Measurements from ENCODE around the gene ABL1.

The ABL1 gene

GRCh38 chr9:130891688-130892476, 56.8 kb downstream of the ABL1 start:
- DNase-seq (ENCODE audit: low spot score), result no peak

- DNase-seq (ENCODE audit: low spot score), result no peak
Observed at GRCh38 chr9:130892477-130893304, 57.6 kb downstream of the ABL1 start.

- no peak for DNase-seq (ENCODE audit: low spot score)
Observed at GRCh38 chr9:130893341-130894101, 58.5 kb downstream of the ABL1 start.

GRCh38 chr9:130894546-130894945, 59.5 kb downstream of the ABL1 start:
- no peak for DNase-seq (ENCODE audit: low spot score)

- no peak for DNase-seq (ENCODE audit: low spot score)
Observed at GRCh38 chr9:130895038-130895437, 60.0 kb downstream of the ABL1 start.

- no peak for DNase-seq (ENCODE audit: low spot score)
Observed at GRCh38 chr9:130895481-130896232, 60.6 kb downstream of the ABL1 start.

GRCh38 chr9:130896233-130897014, 61.4 kb downstream of the ABL1 start, which contains the start of gene QRFP:
Gene QRFP (minus strand): TSS chr9:130896812. CDS start chr9:130893838, 2,974 bp downstream.
- no peak for DNase-seq (ENCODE audit: low spot score)

GRCh38 chr9:130897105-130897751, 62.2 kb downstream of the ABL1 start:
- DNase-seq (ENCODE audit: low spot score), result no peak

- DNase-seq (ENCODE audit: low spot score), result no peak
Observed at GRCh38 chr9:130897848-130898551, 62.9 kb downstream of the ABL1 start.

GRCh38 chr9:130898552-130898852, 63.4 kb downstream of the ABL1 start:
- DNase-seq (ENCODE audit: low spot score), result no peak

GRCh38 chr9:130899051-130899748, 64.1 kb downstream of the ABL1 start:
- no peak for DNase-seq (ENCODE audit: low spot score)

GRCh38 chr9:130900701-130901497, 65.8 kb downstream of the ABL1 start:
- no peak for DNase-seq (ENCODE audit: low spot score)

GRCh38 chr9:130901498-130902203, 66.6 kb downstream of the ABL1 start:
- no peak for DNase-seq (ENCODE audit: low spot score)

- no peak for DNase-seq (ENCODE audit: low spot score)
Observed at GRCh38 chr9:130902204-130903185, 67.4 kb downstream of the ABL1 start.

GRCh38 chr9:130903194-130904069, 68.4 kb downstream of the ABL1 start:
- DNase-seq (ENCODE audit: low spot score), result no peak

All from HuH-7.5 (cell line).